Anterior cingulate cortex (tissue), 58 donors: ENCODE results near the gene ATP11B.

Experiments used
- DNase-seq, 58 donors: peaks; one replicate each; lab custom pipeline; 2025; lab: John Stamatoyannopoulos, UW

The ATP11B gene

DNA sequence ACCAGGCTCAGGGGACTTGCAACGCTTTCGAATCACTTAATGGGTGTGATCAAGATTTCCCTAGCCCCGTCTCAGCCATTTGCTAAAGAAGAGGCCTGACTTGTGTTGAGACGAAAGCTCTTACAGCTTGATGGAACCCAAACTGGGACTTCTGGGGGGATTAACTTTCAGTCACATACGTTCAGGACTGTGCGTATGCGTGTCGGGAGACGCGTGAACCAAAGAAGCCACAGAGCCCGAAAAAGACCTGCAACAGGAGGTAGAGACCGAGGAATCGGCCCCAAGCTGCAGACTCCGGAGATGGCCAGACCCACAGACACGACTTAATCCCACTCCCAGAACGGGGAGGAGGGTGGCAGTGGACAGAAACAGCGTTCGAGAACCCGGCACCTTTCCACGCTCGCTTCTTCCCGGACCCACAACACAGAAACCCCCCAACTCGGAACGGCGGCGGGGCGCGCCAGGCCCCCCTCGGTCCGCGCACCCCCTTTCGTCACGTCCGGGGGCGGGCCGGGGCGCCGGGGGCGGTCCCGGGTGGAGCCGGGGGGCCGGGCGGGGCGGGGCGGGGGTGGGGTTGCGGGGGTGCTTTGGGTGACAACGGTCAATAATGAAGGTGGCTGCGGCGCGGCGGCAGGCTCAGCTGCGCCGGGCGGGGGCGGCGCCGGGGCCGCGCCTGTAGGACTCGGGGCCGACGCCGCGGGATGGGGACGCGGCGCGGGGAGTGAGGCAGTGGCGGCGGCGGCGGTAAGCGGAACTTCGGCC is at the start of gene ATP11B:
ATP11B (plus strand) TSS at position 604 of the 762 bp plus-strand sequence. CDS start 256 bp downstream, outside the sequence.
- peak in 57 of 58 donors; percentile 29 to 88 (median 75) for DNase-seq

DNA sequence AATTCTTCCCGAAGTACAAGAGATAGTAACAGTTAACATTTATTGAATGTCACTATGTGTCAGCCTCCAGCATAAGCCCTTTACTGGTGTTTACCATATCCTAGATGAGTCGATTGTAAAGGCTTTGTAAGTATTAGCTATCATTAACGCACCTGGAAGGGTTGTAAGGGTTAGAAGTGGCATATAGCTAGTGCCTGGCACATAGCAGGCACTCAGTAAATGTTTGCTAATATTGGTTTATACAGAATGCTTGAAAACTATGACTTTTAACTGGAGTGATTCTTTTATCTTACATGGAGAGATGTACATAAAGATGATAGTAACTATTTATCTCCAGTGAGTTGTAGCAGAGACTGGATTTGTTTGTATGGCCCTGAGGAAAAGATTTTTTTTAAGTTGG is 46.3 kb upstream of the ATP11B start:
- DNase-seq, result no peak

DNA sequence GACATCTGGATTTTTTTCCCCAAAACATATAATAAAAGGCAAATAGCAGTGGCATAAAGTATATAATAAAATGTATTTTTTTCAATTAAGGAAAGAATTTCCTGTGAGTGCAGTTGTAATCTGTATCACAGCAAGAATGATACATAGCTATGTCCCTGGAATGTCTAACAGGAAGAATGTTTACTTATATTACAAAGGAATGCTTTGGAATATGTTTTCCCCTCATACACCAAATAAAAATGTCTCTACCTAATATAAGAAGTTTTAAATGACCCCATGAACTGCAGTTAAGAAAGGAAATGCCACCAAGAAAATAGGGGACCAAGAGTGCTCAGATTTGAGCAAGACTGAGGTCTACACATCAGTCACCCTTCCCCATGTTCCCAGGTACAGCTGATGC is 38.0 kb upstream of the ATP11B start:
- DNase-seq, result no peak

DNA sequence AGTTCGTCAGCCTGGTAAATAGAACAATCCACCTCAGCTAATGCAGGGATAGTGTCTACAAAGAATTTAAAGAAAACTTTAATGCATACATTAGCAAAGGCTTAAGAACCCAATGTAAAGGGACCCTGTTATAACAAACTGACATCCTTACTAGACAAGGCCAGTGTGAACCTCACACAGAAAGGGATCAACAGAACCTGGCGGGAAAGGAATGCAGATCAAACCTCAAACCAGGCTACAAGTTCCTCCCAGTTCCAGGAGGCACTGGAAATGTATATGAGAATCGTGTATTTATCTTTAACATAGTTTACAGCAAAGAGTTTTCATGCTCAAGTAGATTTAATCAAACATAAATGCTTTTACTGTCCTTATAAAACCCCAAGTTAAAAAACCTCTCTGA is 37.6 kb upstream of the ATP11B start:
- DNase-seq, result no peak

DNA sequence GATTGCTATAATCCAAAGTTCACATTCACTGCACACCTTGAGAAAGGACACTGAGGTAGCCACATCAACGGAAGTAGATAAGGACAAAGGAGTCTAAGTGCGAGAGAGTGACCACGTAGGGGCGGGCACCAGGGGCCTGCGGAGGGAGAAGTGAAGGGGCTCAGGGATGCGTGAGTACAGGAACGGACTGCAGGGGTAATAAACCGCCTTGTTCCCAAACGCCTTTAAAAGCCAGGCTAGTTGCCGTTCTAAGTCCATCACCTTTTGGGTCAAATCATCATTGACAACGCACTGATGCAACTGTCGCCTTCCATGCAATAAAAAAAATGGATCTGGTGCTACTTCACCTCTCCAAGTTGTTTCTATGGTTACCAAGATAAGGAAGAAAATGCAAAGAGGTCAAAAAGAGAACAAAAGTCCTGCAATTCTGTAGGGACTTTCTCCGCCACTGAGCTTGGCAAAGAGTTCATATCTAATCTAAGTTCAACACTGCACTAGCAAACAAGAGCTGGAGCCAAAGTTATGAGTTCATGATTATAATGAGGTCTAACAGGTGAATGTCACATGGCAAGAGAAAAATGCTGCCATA is 32.6 kb upstream of the ATP11B start:
- DNase-seq, result no peak

DNA sequence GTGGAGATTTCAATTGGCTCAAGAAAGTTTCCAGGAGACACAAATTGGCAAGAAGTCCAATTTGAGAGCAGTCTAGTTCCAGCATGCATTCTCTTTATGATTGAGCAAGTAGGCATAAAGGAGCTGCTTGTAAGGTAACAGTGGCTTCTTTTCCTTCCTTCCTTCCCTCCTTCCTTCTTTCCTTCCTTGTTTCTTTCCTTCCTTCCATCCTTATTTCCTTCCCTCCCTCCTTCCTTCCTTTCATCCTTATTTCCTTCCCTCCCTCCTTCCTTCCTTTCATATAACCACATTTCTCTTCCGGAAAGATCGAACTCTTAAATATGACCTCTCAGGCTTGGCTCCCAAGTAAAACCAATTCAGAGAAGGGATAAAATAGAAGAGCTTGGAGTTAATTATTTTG is 29.4 kb upstream of the ATP11B start:
- no peak for DNase-seq

DNA sequence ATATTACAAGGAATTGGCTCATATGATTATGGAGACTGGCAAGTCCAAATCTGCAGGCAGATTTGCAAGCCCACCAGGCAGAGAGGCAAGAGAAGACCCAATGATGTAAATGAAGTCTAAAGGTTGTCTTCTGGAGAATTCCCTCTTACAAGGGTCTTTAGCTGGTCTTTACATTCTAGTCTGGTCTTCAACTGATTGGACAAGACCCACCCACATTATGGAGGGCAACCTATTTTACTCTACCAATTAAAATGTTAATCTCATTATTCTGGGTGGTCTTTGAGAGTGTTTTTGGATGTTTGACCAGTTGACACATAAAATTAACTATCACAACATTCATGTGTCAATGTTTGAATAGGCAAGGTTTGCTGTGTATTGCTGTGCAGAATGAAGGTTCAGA is 28.0 kb upstream of the ATP11B start:
- DNase-seq, result no peak

DNA sequence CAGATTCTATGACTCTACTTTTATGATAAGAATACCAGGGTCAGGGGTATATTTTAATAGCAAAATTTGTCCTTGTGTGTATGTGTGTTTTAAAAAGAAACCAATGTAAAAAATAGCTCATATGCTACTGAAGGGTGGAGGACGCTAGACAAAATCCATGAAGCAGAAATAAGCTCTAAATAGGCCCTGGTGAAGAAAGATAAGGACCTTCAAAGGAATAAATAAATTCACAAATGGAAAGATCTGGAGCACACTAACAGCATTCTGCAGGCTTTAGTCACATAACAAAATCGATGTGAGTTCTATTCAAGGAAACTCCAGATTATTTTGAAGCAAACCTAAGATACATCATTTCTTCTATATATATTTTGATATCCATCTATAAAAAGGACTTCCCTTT is 27.2 kb upstream of the ATP11B start:
- DNase-seq, result no peak

DNA sequence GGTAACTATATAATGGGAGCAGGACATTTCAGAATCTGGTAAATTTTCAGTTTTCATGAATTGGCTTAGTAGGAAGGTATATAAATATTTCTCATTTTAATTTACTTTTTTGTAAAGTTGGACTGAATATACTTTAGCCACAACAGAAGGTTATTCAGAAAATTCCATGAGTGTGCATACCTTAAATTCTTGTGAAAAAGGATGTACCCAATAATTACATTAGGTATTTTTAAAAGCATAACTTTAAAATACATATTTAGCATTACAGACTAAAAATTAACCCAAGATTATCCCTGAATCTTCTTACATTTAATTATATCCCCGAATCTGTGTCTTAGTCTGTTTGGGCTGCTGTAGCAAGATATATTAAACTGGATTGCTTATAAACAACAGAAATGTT is 24.9 kb upstream of the ATP11B start:
- no peak for DNase-seq

DNA sequence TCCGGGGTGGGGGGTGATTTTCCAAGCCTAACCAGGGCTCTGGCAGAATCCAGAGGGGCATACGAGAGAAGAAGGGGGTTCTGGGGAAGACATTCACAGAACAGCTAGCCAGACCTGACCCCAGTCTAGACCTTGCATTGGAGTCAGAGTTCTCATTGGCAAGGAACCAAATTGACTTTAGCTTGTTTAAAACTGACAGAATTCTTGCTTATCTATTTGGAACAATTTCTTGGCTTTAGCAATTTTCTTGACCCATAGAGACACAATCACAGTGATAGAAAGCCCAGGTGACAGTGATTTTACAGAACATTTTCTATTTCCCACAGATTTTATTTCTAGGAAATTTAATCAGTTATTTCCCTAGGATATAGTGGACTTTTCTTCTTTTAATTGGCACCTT is 23.6 kb upstream of the ATP11B start:
- no peak for DNase-seq

DNA sequence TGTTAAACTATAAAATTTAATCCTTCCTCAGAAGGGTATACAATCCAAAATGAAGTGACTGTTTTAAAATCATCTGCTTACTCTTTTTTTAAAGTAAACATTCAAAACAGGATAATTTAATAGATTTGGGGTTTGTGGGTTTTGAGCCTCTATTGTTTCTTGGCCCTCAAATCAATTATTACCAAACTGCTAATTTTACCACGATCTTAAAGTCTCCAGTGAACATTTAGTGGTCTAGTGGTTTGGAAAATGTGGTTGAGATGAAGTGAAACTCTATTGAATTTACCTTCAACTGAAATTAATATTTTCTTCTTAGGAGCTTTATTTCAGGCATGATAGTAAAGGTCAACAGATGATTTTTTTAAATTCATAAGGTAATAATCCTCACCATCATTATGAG is 11.2 kb upstream of the ATP11B start:
- DNase-seq, result no peak

DNA sequence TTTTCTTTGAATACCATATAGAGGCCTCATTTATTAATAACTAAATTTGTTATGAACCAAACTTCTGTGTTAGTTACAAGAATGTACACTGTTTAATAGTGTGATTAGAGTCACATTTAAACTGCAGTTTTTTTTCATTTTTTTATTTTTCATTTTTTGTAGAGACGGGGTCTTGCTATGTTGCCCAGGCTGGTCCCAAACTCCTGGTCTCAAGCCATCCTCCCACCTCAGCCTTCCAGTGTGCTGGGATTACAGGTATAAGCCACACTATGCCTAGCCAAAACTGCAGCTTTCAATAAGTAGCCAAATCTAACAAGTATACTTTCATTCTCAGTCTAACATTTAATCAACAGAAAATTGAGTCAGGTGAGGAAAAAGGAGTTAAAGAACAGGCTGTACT is 10.2 kb upstream of the ATP11B start:
- no peak for DNase-seq

DNA sequence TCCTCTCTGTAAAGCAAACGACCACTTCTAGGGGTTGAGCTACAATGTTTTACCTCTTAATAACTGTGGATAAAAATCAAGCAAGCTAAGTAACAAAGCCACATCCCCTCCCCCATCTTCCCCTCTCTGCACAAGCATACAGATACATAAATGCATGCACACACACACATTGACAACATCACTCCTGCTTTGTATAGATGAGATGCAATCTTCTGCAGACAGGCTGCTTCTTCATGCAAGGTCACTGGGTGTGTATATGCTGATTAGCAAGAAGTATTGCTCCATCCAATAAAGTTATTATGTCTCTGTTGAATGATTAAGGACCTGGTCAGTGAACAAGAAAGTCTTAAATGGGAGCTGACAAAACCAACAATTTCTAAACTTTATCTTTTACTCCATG is 8.8 kb upstream of the ATP11B start:
- no peak for DNase-seq

DNA sequence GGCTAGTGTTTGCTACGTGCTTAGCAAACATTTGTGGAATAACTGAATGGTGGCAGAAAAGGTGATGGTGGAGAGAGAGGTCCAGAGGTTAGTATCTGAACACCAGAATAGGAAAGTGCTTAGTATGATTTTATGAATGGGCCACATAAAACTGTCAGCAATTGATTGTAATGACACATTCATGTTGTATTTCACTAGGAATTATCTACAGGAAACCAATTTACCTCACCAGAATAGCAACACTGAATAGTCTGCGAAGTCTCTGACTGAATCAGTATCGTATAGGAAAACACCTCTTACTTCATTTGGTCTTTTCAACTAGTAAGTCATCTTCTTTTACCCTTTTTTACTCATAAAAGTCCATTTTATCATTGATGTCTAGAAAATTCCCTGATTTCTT is 8.2 kb upstream of the ATP11B start:
- DNase-seq, result no peak

DNA sequence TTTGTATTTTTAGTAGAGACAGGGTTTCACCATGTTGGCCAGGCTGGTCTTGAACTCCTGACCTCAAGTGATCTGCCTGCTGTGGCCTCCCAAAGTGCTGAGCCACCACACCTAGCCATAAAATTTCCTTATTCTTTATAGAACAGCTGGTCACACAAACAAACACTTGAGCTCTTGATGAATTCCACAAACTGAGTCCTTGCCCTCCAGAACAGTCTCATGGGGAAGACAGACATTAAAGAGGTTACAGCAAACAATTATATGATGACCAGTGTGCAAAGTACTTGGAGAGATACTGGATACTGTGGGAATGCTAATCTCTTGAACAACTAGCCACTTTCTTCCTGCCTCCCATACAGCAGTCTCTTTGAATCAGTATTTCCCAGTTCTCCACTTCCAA is 7.5 kb upstream of the ATP11B start:
- no peak for DNase-seq

DNA sequence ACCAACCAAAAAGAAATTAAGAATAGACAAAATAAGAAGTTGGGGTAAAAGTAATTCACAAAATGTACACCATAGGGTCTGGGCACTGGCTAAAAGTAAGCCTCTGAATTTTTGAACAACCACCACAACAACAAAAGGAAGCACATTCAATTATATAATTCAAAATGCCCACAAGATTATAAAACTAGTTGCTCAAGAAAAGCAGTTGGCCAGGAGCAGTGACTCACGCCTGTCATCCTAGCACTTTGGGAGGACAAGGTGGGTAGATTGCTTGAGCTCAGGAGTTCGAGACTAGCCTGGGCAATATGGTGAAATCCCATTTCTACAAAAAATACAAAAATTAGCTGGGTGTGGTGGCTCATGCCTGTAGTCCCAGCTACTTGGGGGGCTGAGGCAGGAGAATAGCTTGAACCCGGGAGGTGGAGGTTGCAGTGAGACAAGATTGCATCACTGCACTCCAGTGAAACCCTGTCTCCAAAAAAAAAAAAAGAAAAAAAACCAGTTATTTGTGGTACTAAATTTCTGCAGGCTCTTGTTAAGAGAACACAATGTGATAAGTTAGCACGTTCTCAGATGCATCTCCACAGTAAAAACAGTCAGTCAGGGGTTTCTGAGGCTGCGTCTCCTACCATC is 6.6 kb upstream of the ATP11B start:
- DNase-seq, result no peak

DNA sequence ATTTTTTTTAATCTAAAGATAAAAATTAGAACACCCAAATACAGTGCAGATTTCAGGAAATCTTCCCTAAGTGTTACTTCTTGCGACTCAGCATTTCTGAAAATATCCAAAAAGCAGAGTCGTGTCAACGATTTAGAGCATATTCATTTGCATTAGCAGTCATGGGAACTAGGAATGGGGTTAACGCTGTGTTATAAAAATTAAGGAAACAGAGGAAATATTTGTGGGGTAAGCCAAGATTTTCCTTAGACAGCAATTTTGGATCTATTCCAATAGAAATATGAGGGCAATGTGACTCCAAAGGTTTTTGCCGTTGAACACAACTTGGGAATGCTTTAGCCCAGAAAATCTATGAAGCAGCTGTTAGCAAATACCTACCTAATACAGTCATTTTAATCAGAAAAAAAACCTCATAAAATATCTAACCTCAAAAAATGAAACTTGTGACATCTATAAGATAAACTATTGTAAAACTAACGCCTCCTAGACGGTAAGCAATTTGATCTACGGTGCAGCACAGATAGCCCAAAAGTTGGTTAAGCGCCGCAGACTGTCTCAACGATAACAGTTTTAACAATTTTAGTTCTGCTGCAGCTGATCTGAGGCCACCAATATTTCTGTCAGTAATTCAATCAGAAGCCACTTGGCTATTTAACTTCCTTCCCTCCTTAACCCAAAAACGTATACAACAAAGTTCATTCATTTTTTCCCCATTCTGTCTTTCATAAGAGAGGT is 5.8 kb upstream of the ATP11B start:
- no peak for DNase-seq

DNA sequence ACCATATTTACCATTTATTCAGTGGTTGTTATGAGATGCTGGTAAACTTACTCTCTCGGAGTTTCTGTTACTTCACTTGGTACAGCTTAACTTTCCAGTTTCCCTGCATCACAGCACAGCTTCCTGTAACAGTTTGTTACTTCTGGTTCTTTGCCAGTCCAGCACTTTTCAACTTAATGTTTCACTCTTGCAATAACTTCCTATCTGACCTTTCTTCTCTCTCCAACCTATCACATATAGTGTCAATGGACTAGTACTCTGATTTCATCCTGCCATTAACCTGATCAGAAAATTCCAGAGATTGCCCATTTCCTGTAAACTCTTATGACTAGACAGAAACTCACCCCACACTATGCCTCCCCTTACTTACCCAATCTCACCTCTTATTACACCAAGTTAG is 3.9 kb upstream of the ATP11B start:
- no peak for DNase-seq

DNA sequence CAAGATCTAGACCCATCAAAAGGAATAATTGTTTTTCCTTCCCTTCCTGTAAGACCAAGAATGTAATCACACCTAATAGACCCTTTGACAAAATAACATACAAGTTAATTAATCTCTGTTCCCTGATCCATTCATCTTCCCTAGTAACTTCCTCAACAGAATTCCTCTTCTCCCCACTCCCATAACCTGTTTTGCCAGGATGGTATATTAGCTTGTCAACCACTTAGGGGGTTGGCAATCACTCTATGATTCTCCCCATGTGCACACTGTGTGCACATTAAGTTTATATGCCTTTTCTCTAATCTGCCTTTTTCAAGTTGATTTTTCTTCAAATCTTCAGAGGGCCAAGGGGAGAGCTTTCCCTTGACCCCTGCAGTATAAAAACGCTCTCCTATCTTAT is 2.7 kb upstream of the ATP11B start:
- no peak for DNase-seq

DNA sequence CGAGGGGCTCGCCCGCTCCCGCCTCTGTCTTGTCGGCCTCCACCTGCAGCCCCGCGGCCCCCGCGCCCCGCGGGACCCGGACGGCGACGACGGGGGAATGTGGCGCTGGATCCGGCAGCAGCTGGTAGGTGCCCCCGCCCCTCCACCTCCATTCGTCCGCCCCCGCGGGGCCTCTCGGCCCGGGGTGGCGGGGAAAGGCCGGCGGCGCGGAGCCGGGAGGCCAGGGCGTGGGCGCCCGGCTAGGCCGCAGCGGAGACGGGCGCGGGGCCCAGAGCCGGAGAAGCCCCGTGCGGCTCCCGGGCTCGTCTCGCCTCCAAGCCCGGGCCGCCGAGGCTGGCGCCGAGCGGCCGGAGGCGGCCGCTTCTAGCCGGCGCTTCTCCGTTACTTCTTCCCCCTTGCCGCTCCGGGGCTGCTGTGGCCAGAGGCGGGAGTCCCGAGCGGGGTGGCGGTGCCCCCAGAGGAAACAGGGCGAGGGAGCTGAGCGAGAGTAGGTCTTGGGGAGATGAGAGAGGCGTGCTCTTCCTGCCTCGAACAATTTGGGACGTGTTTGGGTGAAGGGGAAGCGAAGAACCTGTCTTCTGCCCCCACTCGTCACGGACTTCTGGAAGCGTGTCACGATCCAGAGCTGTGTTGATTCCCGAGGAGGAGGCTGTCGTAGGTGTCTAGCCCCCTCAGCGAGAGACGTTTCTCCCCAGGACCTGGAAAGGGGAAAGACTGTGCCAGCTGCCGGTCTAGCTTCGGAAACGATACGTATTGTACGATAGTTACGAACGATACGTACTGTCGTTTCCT is 555 bp downstream of the ATP11B start:
- DNase-seq, result peak in 46 of 58 donors; percentile 5 to 77 (median 33)
